H1 (cell line): ENCODE results near the gene DIAPH2. TPM values are rescaled to one million over a fixed set of nuclear protein-coding genes. Genes with fewer than 3 reads are reported as not detected.

Experiments used
- CTCF ChIA-PET: fragments of 300-600 bp; sonication (Branson Sonifier 250); formaldehyde crosslinking; loops from one replicate; lab custom pipeline; 2021; ENCODE audit not compliant: partially characterized antibody; lab: Charles Lee
- POLR2A ChIA-PET: fragments of 300-600 bp; sonication (Branson Sonifier 250); formaldehyde crosslinking; loops from one replicate; lab custom pipeline; 2021; ENCODE audit warnings: inconsistent platforms; ENCODE audit not compliant: partially characterized antibody; lab: Charles Lee
- DNase-seq, 2 experiments: peaks; one replicate each; pipeline versions ENCODE4 v3.0.0 to v3.0.0-alpha.2; 2010 to 2022; ENCODE audit warnings: low spot score in 2 of 2, low read depth in 1 of 2, mixed read lengths in 1 of 2
- FAIRE-seq: peaks from 2 replicates; lab custom pipeline; 2011; peaks lifted over from hg19 to GRCh38; lab: Jason Lieb, UNC
- H2AFZ ChIP-seq: 2 replicates; pipeline ENCODE4 v1.8.1; 2012; ENCODE audit warnings: low read length, inconsistent platforms
- H2AK5ac ChIP-seq: 2 replicates; pipeline ENCODE4 v1.6.1; 2013; ENCODE audit warnings: low read depth, low read length
- H2BK120ac ChIP-seq: replicated peaks from 2 replicates; pipeline ENCODE3; 2013; ENCODE audit warnings: low read depth, low read length, inconsistent platforms
- H2BK12ac ChIP-seq: 2 replicates; pipeline ENCODE4 v1.6.1; 2013; ENCODE audit warnings: low read depth, low read length
- H2BK15ac ChIP-seq: 2 replicates; pipeline ENCODE4 v1.6.1; 2013; ENCODE audit warnings: low read length
- H2BK20ac ChIP-seq: 2 replicates; pipeline ENCODE4 v1.6.1; 2013; ENCODE audit warnings: low read length
- H2BK5ac ChIP-seq: 2 replicates; pipeline ENCODE4 v1.6.1; 2013; ENCODE audit warnings: low read depth, low read length
- H3K14ac ChIP-seq: 2 replicates; pipeline ENCODE4 v1.6.1; 2013; ENCODE audit warnings: inconsistent platforms; ENCODE audit not compliant: insufficient read length
- H3K18ac ChIP-seq: 2 replicates; pipeline ENCODE4 v1.6.1; 2013; ENCODE audit warnings: low read length; ENCODE audit errors: extremely low read depth
- H3K23ac ChIP-seq: 2 replicates; pipeline ENCODE4 v1.6.1; 2013; ENCODE audit warnings: inconsistent platforms; ENCODE audit not compliant: insufficient read length
- H3K23me2 ChIP-seq: 2 replicates; pipeline ENCODE4 v1.6.1; 2013; ENCODE audit warnings: low read depth, low read length
- H3K27ac ChIP-seq: 2 replicates; pipeline ENCODE4 v1.6.1; 2011; ENCODE audit warnings: low read depth, low read length, inconsistent platforms
- H3K27me3 ChIP-seq, 4 experiments: replicated peaks in 1 of 4; 1 replicate in 1 of 4; 2 replicates in 3 of 4; pipeline versions ENCODE4 v1.6.1 to v1.8.1; 2011 to 2013; ENCODE audit warnings: low read length in 3 of 4, mild to moderate bottlenecking in 3 of 4, inconsistent platforms in 2 of 4, mixed read lengths in 2 of 4, moderate library complexity in 1 of 4; ENCODE audit not compliant: control insufficient read depth in 3 of 4, insufficient read depth in 3 of 4; ENCODE audit errors: extremely low read depth in 1 of 4
- H3K36me3 ChIP-seq, 4 experiments: 2 replicates each; pipeline versions ENCODE4 v1.6.1 to v1.8.1; 2011 to 2013; ENCODE audit warnings: mild to moderate bottlenecking in 4 of 4, low read length in 3 of 4, moderate library complexity in 2 of 4, control low read depth in 1 of 4, inconsistent platforms in 1 of 4; ENCODE audit not compliant: insufficient read depth in 4 of 4, control insufficient read depth in 2 of 4
- H3K4ac ChIP-seq: replicated peaks from 2 replicates; pipeline ENCODE3; 2013; ENCODE audit warnings: low read length, low read depth, mixed read lengths, inconsistent platforms; ENCODE audit not compliant: insufficient read length
- H3K4me1 ChIP-seq, 4 experiments: replicated peaks in 1 of 4; 1 replicate in 1 of 4; 2 replicates in 3 of 4; pipeline versions ENCODE4 v1.6.1 to v1.8.1; 2011 to 2013; ENCODE audit warnings: low read length in 3 of 4, inconsistent platforms in 2 of 4, mixed read lengths in 1 of 4; ENCODE audit not compliant: insufficient read depth in 4 of 4, control insufficient read depth in 3 of 4
- H3K4me2 ChIP-seq, 2 experiments: 2 replicates each; pipeline versions ENCODE4 v1.6.1 to v1.8.1; 2011 to 2013; ENCODE audit warnings: low read depth in 2 of 2, low read length in 2 of 2, control low read depth in 1 of 2, inconsistent platforms in 1 of 2, mild to moderate bottlenecking in 1 of 2; ENCODE audit not compliant: insufficient read depth in 1 of 2
- H3K4me3 ChIP-seq, 4 experiments: fragments of 200-600, 300-600 bp in 1 of 4; sonication (generic), shearing (Covaris generic), sonication (Bioruptor Twin) in 1 of 4; 2 replicates each; pipeline versions ENCODE4 v1.5.1 to v1.8.1; 2011 to 2016; ENCODE audit warnings: low read length in 4 of 4, low read depth in 3 of 4, control low read depth in 2 of 4, inconsistent platforms in 2 of 4, mild to moderate bottlenecking in 2 of 4, mixed read lengths in 1 of 4, moderate library complexity in 1 of 4; ENCODE audit not compliant: insufficient read depth in 2 of 4; ENCODE audit errors: extremely low read depth in 1 of 4
- H3K56ac ChIP-seq: replicated peaks from 2 replicates; pipeline ENCODE3; 2013; ENCODE audit warnings: low read depth, mild to moderate bottlenecking, mixed read lengths, low read length, inconsistent platforms; ENCODE audit not compliant: insufficient read length
- H3K79me1 ChIP-seq: 2 replicates; pipeline ENCODE4 v1.6.1; 2013; ENCODE audit warnings: low read depth, low read length, control low read depth
- H3K79me2 ChIP-seq, 2 experiments: 2 replicates each; pipeline versions ENCODE4 v1.6.1 to v1.8.1; 2012 to 2013; ENCODE audit warnings: low read length in 2 of 2, mild to moderate bottlenecking in 2 of 2, inconsistent platforms in 1 of 2; ENCODE audit not compliant: insufficient read depth in 2 of 2, control insufficient read depth in 1 of 2
- H3K9ac ChIP-seq, 4 experiments: replicated peaks in 1 of 4; 1 replicate in 1 of 4; 2 replicates in 3 of 4; pipeline versions ENCODE4 v1.6.1 to v1.8.1; 2011 to 2013; ENCODE audit warnings: low read depth in 3 of 4, low read length in 3 of 4, control low read depth in 2 of 4, mild to moderate bottlenecking in 2 of 4, moderate library complexity in 2 of 4, inconsistent platforms in 1 of 4; ENCODE audit errors: extremely low read depth in 1 of 4
- H3K9me3 ChIP-seq, 2 experiments: 2 replicates each; pipeline versions ENCODE4 v1.6.1 to v1.8.1; 2012 to 2013; ENCODE audit warnings: mild to moderate bottlenecking in 2 of 2, moderate library complexity in 2 of 2, control low read depth in 1 of 2, inconsistent platforms in 1 of 2, low read depth in 1 of 2, low read length in 1 of 2, mixed read lengths in 1 of 2; ENCODE audit not compliant: insufficient read depth in 2 of 2
- H4K20me1 ChIP-seq, 2 experiments: replicated peaks in 1 of 2; 2 replicates each; pipeline versions ENCODE3 to v1.8.1; 2011 to 2013; ENCODE audit warnings: inconsistent platforms in 2 of 2, low read length in 2 of 2, mild to moderate bottlenecking in 1 of 2; ENCODE audit not compliant: insufficient read depth in 2 of 2, control insufficient read depth in 1 of 2
- H4K5ac ChIP-seq: 2 replicates; pipeline ENCODE4 v1.6.1; 2013; ENCODE audit warnings: low read length, low read depth, mixed read lengths, inconsistent platforms; ENCODE audit not compliant: insufficient read length
- H4K8ac ChIP-seq: 2 replicates; pipeline ENCODE4 v1.8.0; 2013; ENCODE audit warnings: mild to moderate bottlenecking, moderate library complexity, low read length, inconsistent platforms; ENCODE audit not compliant: insufficient read depth; ENCODE audit errors: extremely low read depth
- H4K91ac ChIP-seq: replicated peaks from 2 replicates; pipeline ENCODE3; 2013; ENCODE audit warnings: low read length, mixed read lengths, inconsistent platforms; ENCODE audit not compliant: insufficient read length
- POU5F1 ChIP-seq: IDR thresholded peaks from 2 replicates; pipeline ENCODE4 v1.6.1; 2011; ENCODE audit warnings: low read depth, mild to moderate bottlenecking, low read length, moderate library complexity
- polyA plus RNA-seq, 7 experiments: library from polyadenylated mRNA; depleted of rRNA in 3 of 7; stranded (reverse) in 5 of 7; unstranded in 2 of 7; fragments of >200 nt in 5 of 7; fragments of 200-250 nt in 2 of 7; gene quantifications; 1 replicate in 5 of 7; 2 replicates in 1 of 7; 4 replicates in 1 of 7; pipeline versions ENCODE4 v1.2.1 to v1.2.3, GENCODE V29; 2011 to 2013; ENCODE audit warnings: missing spikeins in 2 of 7, mixed read lengths in 2 of 7
- total RNA-seq: library from RNA; stranded (reverse); fragmentation: NEBNext Ultra II Directional; extraction: Animal tissue kit (Norgen Biotek cat#: 25700); gene quantifications from 2 replicates; pipeline ENCODE4 v1.2.1, GENCODE V29; 2021

Gene DIAPH2
- total and polyA plus RNA-seq, 2 of the 8 experiments (the other 6 are each of a cell fraction or from before 2014, with no cell fraction given) = 4.4 to 24.3 TPM

DNA sequence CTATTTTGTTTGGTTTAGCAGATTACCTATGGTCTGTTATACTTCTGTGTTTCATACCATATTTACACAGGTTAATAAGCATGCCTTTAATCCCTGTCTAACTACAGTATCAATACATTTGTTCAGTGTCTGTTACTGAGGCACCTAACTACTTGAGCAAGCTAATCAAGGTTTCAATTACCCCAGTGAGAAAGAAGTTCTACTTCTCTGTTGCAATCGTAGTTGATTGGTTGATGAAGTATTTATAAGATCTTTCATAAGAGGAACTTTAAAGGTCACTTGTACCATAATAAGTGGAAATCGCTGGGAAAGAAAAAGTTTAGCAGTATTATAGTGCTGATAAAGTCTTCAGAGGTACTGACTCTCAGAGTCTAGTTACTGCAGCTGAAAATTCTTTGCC is 689.6 kb downstream of the DIAPH2 start (continued):
- no peak for TF ChIP-seq POU5F1
- TF ChIP-seq, all 59 proteins: peak for 0

GRCh38 chrX:97380200-97380599 is 695.6 kb downstream of the DIAPH2 start:
- Histone ChIP-seq H2AK5ac (no peak overlapping the region), H3K56ac (no peak overlapping the region), H3K23ac (no peak overlapping the region), H3K4ac (no peak overlapping the region), H3K23me2 (no peaks in the 10 kb centered on the region), H4K20me1 (no peaks in the 10 kb centered on the region), H3K79me2 (no peaks in the 10 kb centered on the region), H3K79me1 (no peaks in the 10 kb centered on the region), H2BK120ac (no peak overlapping the region), H2BK20ac (no peak overlapping the region), H2AFZ (no peak overlapping the region), H4K5ac (no peak overlapping the region), H2BK15ac (no peak overlapping the region), H3K4me2 (no peak overlapping the region), H3K14ac (no peak overlapping the region), H3K18ac (no peak overlapping the region), H3K4me1 (no peaks in the 10 kb centered on the region; a peak in 1 of 7 replicates), H3K4me3 (no peak overlapping the region), H3K9me3 (no peaks in the 10 kb centered on the region), H2BK12ac (no peak overlapping the region), H4K8ac (no peak overlapping the region), H3K27me3 (no peaks in the 10 kb centered on the region), H3K9ac (no peak overlapping the region), H3K36me3 (peaks cover 0 to 18% (median 6%) of the 10 kb centered on the region in 4 experiments; a peak in 4 of 8 replicates), H4K91ac (no peak overlapping the region), H2BK5ac (no peak overlapping the region), H3K27ac (no peak overlapping the region)
- peak; percentile 60 for FAIRE-seq
- CTCF ChIA-PET = no interaction called here
- DNase-seq = no peak
- POLR2A ChIA-PET = no interaction called here
